ENCODE measurements around the gene KLHL9.

- no peak for TF ChIP-seq CTCF (IDR thresholded peaks at IDR 0.05)
- TF ChIP-seq POLR2A (IDR thresholded peaks at IDR 0.05): no peak
Observed at GRCh38 chr9:21295992-21296391, 39.2 kb downstream of the KLHL9 start.
